Neural cell (in vitro differentiated cells): Measurements from ENCODE around the gene WDHD1. TPM values are rescaled to one million over a fixed set of nuclear protein-coding genes. Genes with fewer than 3 reads are reported as not detected.

ENCODE experiments used
- H2AFZ ChIP-seq: fragments of 200-600, 300-800 bp; sonication (generic), shearing (Covaris generic); 2 replicates; pipeline ENCODE4 v1.6.0; 2014; ENCODE audit warnings: low read depth, mild to moderate bottlenecking, antibody characterized with exemption, low read length, moderate library complexity
- H3F3A ChIP-seq: fragments of 200-600 bp; shearing (Covaris generic); 2 replicates; pipeline ENCODE4 v1.6.1; 2016; ENCODE audit warnings: mild to moderate bottlenecking, moderate library complexity, mixed read lengths, antibody characterized with exemption, low read length; ENCODE audit not compliant: insufficient read depth, poor library complexity, severe bottlenecking
- H3K27ac ChIP-seq: fragments of 200-600, 300-800 bp; sonication (generic), shearing (Covaris generic); 2 replicates; pipeline ENCODE4 v1.5.1; 2014; ENCODE audit warnings: mild to moderate bottlenecking, low read length, moderate library complexity
- H3K27me3 ChIP-seq: fragments of 300-800, 200-600 bp; sonication (generic), shearing (Covaris generic); 2 replicates; pipeline ENCODE4 v1.6.0; 2014; ENCODE audit warnings: mild to moderate bottlenecking, low read depth, low read length, moderate library complexity; ENCODE audit not compliant: insufficient read depth
- H3K36me3 ChIP-seq: fragments of 300-800, 200-600 bp; sonication (generic), shearing (Covaris generic); 2 replicates; pipeline ENCODE4 v1.5.1; 2014; ENCODE audit warnings: mild to moderate bottlenecking, antibody characterized with exemption, low read length, moderate library complexity; ENCODE audit not compliant: insufficient read depth
- H3K4me2 ChIP-seq: fragments of 300-800, 200-600 bp; sonication (generic), shearing (Covaris generic); 2 replicates; pipeline ENCODE4 v1.6.0; 2014; ENCODE audit warnings: mild to moderate bottlenecking, low read length
- H3K4me3 ChIP-seq: fragments of 300-800, 200-600 bp; sonication (generic), shearing (Covaris generic); 2 replicates; pipeline ENCODE4 v1.5.1; 2014; ENCODE audit warnings: mild to moderate bottlenecking, low read length, moderate library complexity
- H3K79me2 ChIP-seq: fragments of 200-600 bp; shearing (Covaris generic); replicated peaks from 2 replicates; pipeline ENCODE4 v1.6.0; 2014; ENCODE audit warnings: mild to moderate bottlenecking, low read length, moderate library complexity; ENCODE audit not compliant: insufficient read depth
- H3K9ac ChIP-seq: fragments of 300-800, 200-600 bp; sonication (generic), shearing (Covaris generic); 2 replicates; pipeline ENCODE4 v1.6.1; 2016; ENCODE audit warnings: mild to moderate bottlenecking, low read length, mixed read lengths
- H3K9me2 ChIP-seq: fragments of 200-600 bp; shearing (Covaris generic); 2 replicates; pipeline ENCODE4 v1.6.1; 2016; ENCODE audit warnings: mild to moderate bottlenecking, low read length, mixed read lengths; ENCODE audit not compliant: insufficient read depth
- H3K9me3 ChIP-seq: fragments of 200-600, 300-800 bp; sonication (generic), shearing (Covaris generic); 2 replicates; pipeline ENCODE4 v1.6.1; 2016; ENCODE audit warnings: mild to moderate bottlenecking, mixed run types, low read length, moderate library complexity, mixed read lengths
- H4K20me1 ChIP-seq: fragments of 200-600 bp; shearing (Covaris generic); 2 replicates; pipeline ENCODE4 v1.6.1; 2016; ENCODE audit warnings: mild to moderate bottlenecking, mixed run types; ENCODE audit not compliant: insufficient read depth
- EP300 ChIP-seq: fragments of 450-650 bp; conservative IDR thresholded peaks from 2 replicates; pipeline ENCODE4 v1.6.1; 2014; ENCODE audit warnings: antibody characterized with exemption, mild to moderate bottlenecking, moderate library complexity; ENCODE audit not compliant: poor library complexity, severe bottlenecking
- EZH2 ChIP-seq: fragments of 200-600, 300-800 bp; shearing (Covaris generic), sonication (generic); IDR thresholded peaks from 2 replicates; pipeline ENCODE4 v1.6.1; 2014; ENCODE audit warnings: antibody characterized with exemption, low read length, borderline replicate concordance, mild to moderate bottlenecking; ENCODE audit not compliant: insufficient read depth, poor library complexity, severe bottlenecking
- MXI1 ChIP-seq: fragments of 450-650 bp; conservative IDR thresholded peaks from 2 replicates; pipeline ENCODE4 v1.6.1; 2014; ENCODE audit warnings: antibody characterized with exemption, mild to moderate bottlenecking; ENCODE audit not compliant: poor library complexity, severe bottlenecking
- POLR2AphosphoS5 ChIP-seq: IDR thresholded peaks from 2 replicates; pipeline ENCODE4 v1.6.1; 2012
- RAD21 ChIP-seq: fragments of 450-650 bp; conservative IDR thresholded peaks from 2 replicates; pipeline ENCODE4 v1.6.1; 2014; ENCODE audit warnings: antibody characterized with exemption, mild to moderate bottlenecking, moderate library complexity
- SMC3 ChIP-seq: fragments of 450-650 bp; conservative IDR thresholded peaks from 2 replicates; pipeline ENCODE4 v1.6.1; 2014; ENCODE audit warnings: antibody characterized with exemption, mild to moderate bottlenecking, moderate library complexity; ENCODE audit not compliant: poor library complexity
- TAF1 ChIP-seq: IDR thresholded peaks from 2 replicates; pipeline ENCODE4 v1.6.1; 2012; ENCODE audit warnings: low read depth
- polyA plus RNA-seq: library from polyadenylated mRNA; depleted of rRNA; stranded (reverse); fragments of >200 nt; gene quantifications from 2 replicates; pipeline ENCODE4 v1.2.3, GENCODE V29; 2014
- TF ChIP-seq, protein P1 (sequence below): IDR thresholded peaks from 2 replicates; pipeline ENCODE4 v1.6.1; 2012; ENCODE audit warnings: borderline replicate concordance
- TF ChIP-seq, protein P2 (sequence below): fragments of 450-650 bp; IDR thresholded peaks from 2 replicates; pipeline ENCODE4 v1.5.1; 2014; ENCODE audit warnings: antibody characterized with exemption, mild to moderate bottlenecking, moderate library complexity; ENCODE audit not compliant: poor library complexity, severe bottlenecking

Gene WDHD1
- polyA plus RNA-seq, 1 donor from 2014 or later, result 8.0 TPM

DNA sequence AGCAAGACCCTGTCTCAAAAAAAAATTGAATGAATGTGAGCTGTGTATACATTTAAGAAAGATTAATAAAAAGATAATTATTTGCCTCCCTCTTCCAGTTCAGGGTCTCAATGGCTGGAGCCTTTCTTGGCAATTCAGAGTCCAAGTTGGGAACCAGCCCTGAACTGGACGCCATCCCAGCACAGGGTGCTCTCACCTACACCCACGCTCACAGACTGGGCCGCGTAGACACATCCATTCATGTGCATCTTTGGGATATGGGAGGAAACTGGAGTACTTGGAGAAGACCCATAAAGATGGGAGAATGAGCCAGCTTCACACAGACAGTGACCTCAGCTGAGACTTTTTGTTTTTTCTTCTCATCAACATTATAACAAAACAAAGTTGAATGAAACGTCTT is 31.0 kb upstream of the WDHD1 start:
- H3K36me3 ChIP-seq, result peaks cover 15% of the 10 kb centered on the region
- no peaks in the 10 kb centered on the region for H3K9me2 ChIP-seq
- H4K20me1 ChIP-seq, result no peaks in the 10 kb centered on the region
- no peak overlapping the region for H3K4me3 ChIP-seq
- peaks cover 93% of the 10 kb centered on the region for H3K79me2 ChIP-seq
- H3K9me3 ChIP-seq, result no peaks in the 10 kb centered on the region
- no peak overlapping the region for H2AFZ ChIP-seq
- H3K4me2 ChIP-seq, result no peak overlapping the region
- H3K27ac ChIP-seq, result no peak overlapping the region
- H3K9ac ChIP-seq, result no peak overlapping the region
- no peaks in the 10 kb centered on the region for H3K27me3 ChIP-seq
- TF ChIP-seq RAD21 (no peak), SMC3 (no peak), EZH2 (no peak), POLR2AphosphoS5 (no peak), TAF1 (no peak), EP300 (no peak)
- no peaks in the 10 kb centered on the region for H3F3A ChIP-seq

DNA sequence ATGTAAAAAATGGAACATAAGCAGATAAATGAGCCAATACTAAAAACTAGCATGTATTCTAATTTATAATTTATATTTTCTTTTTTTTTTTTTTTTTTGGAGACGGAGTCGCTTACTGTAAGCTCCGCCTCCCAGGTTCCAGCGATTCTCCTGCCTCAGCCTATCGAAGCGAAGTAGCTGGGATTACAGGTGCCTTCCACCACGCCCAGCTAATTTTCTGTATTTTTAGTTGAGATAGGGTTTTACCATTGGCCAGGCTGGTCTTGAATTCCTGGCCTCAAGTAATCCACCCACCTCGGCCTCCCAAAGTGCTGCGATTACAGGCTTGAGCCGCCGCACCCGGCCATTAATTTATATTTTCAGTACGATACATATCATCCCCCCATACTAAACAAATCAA is 27.2 kb upstream of the WDHD1 start:
- Histone ChIP-seq H3F3A (peaks cover 11% of the 10 kb centered on the region), H2AFZ (no peak overlapping the region), H3K27ac (peak overlapping the region; percentile 100), H3K27me3 (no peaks in the 10 kb centered on the region), H3K4me2 (no peak overlapping the region), H3K36me3 (peaks cover 7% of the 10 kb centered on the region), H3K9me2 (no peaks in the 10 kb centered on the region), H3K79me2 (peaks cover 65% of the 10 kb centered on the region), H3K9me3 (no peaks in the 10 kb centered on the region), H3K9ac (no peak overlapping the region), H3K4me3 (peak overlapping the region; percentile 10), H4K20me1 (no peaks in the 10 kb centered on the region)
- no peak for TF ChIP-seq POLR2AphosphoS5
- TF ChIP-seq, protein P1, sequence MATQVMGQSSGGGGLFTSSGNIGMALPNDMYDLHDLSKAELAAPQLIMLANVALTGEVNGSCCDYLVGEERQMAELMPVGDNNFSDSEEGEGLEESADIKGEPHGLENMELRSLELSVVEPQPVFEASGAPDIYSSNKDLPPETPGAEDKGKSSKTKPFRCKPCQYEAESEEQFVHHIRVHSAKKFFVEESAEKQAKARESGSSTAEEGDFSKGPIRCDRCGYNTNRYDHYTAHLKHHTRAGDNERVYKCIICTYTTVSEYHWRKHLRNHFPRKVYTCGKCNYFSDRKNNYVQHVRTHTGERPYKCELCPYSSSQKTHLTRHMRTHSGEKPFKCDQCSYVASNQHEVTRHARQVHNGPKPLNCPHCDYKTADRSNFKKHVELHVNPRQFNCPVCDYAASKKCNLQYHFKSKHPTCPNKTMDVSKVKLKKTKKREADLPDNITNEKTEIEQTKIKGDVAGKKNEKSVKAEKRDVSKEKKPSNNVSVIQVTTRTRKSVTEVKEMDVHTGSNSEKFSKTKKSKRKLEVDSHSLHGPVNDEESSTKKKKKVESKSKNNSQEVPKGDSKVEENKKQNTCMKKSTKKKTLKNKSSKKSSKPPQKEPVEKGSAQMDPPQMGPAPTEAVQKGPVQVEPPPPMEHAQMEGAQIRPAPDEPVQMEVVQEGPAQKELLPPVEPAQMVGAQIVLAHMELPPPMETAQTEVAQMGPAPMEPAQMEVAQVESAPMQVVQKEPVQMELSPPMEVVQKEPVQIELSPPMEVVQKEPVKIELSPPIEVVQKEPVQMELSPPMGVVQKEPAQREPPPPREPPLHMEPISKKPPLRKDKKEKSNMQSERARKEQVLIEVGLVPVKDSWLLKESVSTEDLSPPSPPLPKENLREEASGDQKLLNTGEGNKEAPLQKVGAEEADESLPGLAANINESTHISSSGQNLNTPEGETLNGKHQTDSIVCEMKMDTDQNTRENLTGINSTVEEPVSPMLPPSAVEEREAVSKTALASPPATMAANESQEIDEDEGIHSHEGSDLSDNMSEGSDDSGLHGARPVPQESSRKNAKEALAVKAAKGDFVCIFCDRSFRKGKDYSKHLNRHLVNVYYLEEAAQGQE, result no peak
- TF ChIP-seq, protein P2, sequence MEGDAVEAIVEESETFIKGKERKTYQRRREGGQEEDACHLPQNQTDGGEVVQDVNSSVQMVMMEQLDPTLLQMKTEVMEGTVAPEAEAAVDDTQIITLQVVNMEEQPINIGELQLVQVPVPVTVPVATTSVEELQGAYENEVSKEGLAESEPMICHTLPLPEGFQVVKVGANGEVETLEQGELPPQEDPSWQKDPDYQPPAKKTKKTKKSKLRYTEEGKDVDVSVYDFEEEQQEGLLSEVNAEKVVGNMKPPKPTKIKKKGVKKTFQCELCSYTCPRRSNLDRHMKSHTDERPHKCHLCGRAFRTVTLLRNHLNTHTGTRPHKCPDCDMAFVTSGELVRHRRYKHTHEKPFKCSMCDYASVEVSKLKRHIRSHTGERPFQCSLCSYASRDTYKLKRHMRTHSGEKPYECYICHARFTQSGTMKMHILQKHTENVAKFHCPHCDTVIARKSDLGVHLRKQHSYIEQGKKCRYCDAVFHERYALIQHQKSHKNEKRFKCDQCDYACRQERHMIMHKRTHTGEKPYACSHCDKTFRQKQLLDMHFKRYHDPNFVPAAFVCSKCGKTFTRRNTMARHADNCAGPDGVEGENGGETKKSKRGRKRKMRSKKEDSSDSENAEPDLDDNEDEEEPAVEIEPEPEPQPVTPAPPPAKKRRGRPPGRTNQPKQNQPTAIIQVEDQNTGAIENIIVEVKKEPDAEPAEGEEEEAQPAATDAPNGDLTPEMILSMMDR, result no peak

DNA sequence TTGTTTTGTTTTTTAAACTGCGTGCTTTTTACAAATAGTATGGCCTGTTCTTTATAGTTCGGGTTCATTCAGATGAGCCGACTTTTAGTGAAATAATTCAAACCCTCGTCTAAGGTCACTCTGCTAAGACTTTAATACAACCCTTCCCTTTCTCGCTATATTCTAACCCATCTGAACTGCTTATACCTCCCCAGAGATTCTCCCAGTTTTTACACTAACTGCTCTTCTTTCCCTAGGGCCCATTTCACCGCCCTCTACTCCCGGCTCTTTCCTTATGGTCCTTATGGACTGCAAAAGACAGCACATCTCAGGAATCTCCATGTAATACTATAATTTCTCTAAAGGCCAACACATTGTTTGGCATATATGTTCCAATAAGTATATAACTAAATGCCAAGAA is 26.6 kb upstream of the WDHD1 start:
- peak overlapping the region; percentile 93 for H3K4me3 ChIP-seq
- peaks cover 7% of the 10 kb centered on the region for H3K36me3 ChIP-seq
- H3F3A ChIP-seq, result peaks cover 11% of the 10 kb centered on the region
- no peak for TF ChIP-seq EZH2
- no peak for TF ChIP-seq MXI1
- TF ChIP-seq, protein P1, result no peak
- no peak for TF ChIP-seq RAD21
- TF ChIP-seq SMC3, result no peak
- TF ChIP-seq POLR2AphosphoS5, result no peak
- TF ChIP-seq EP300, result no peak
- no peak for TF ChIP-seq TAF1
- TF ChIP-seq, protein P2, result no peak
- H3K9me3 ChIP-seq, result no peaks in the 10 kb centered on the region
- H3K9me2 ChIP-seq, result no peaks in the 10 kb centered on the region
- peak overlapping the region; percentile 100 for H3K27ac ChIP-seq
- no peak overlapping the region for H2AFZ ChIP-seq
- peak overlapping the region; percentile 82 for H3K4me2 ChIP-seq
- peaks cover 59% of the 10 kb centered on the region for H3K79me2 ChIP-seq
- no peaks in the 10 kb centered on the region for H4K20me1 ChIP-seq
- peak overlapping the region; percentile 100 for H3K9ac ChIP-seq
- H3K27me3 ChIP-seq, result no peaks in the 10 kb centered on the region
